Anterior cingulate cortex (tissue), 58 donors: Measurements from ENCODE around the gene CA10.
A peak's percentile ranks its signal among the peaks of the same experiment; 100 is the strongest.

Experiments
- DNase-seq, 58 donors: peaks; one replicate each; lab custom pipeline; 2025; lab: John Stamatoyannopoulos, UW

CA10 gene

DNA sequence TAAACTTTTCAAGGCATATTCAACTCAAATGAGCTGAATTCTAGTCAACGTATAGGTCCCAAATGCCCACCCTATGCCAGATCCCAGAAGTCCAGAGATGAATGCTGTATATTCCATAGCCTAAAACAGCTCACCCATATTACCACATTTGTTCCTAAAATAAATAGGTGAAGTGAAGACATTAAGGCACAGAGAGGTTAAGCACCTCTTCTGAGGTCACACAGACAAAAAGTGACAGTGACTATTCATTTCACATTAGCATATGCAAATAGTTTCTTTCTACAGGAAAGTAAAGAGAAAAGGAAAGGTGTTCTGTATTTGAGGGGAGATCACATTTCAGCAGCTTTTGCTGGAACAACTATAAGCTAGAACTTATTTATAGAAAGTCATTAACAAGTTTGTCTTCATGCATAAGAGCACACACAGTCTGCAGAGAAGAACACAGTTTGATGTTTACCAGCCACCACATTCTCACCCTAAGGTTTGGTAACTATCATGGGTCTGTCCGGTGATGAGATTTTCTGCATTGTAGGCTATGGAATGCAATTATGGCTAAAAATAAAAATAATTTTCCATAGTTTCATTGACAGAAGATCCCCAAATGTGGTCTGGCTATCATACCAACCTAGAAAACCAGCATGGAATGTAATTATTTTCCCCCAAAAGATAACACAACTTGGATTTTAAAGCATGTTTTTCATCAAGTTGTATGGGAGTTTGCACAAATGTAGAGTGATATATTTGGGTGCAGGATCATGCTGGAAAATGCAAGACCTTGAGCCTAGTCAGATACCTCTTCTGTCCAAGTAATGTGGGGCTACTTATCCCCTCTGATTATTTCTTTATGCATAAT is 496.1 kb downstream of the CA10 start:
- no peak for DNase-seq

GRCh38 chr17:51661403-51661802 is 497.1 kb downstream of the CA10 start:
- no peak for DNase-seq

- DNase-seq: no peak
Measured at GRCh38 chr17:51660266-51660665, 498.2 kb downstream of the CA10 start.

GRCh38 chr17:51657224-51657623 is 501.3 kb downstream of the CA10 start:
- DNase-seq: no peak

GRCh38 chr17:51653878-51654277 is 504.6 kb downstream of the CA10 start:
- DNase-seq: peak in 12 of 58 donors; percentile 5 to 29 (median 10)

GRCh38 chr17:51652529-51652928 is 506.0 kb downstream of the CA10 start:
- DNase-seq: no peak

DNA sequence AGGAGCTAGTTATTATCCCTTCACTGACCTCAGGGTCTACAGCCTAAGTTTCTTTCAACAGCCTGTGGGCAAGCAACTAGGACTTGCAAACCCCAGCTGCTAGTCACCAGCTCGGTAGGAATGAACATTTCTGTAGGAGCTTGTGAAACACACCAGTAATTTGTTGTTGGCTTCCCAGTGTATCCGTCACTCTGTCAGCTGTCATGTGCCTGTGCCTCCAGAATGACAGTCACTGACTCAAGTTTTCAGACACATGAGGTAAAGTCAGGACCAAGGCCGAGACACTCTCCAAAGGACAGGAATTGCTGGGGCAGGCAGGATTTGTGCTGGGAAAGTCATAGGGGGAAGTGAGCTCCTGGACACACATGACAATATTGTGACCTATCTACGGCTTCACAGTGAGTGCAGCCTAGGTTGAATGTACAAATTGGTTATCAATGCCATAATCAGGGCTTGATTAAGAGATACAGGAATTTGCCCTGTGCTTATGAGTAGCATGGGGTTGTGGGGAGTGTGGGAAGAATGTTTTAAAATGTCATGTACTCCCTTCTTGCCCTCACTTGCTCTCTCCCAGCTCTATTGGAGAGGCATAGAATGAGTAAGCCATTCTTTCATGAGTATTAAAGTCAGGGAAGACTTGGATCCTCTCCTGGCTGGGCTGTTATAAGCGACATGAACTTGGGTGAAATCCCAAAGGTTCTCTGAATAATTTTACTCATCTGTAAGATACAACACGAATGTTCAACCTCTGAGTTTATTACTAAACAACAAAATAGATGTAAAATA is 506.8 kb downstream of the CA10 start:
- DNase-seq: peak in 1 of 58 donors; percentile 3

DNA sequence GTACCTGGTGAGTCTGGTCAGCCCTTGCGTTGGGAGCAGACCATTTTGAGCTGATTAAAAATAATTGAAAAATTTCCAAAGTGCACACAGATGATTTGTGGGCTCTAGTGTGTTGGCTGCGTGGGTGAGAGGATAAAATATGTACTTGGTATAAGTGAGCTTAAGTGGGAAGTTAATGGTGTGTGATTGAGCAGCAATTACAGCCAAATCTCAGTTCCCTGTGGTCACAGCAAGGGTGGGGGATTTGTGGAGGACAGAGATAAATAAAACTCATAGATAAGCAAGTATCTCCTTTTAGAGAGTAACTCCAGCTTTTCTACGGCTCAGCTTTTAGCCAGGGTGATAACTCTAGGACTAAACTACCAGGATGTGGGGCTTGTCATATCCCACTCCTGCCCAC is 507.7 kb downstream of the CA10 start:
- no peak for DNase-seq

GRCh38 chr17:51650202-51650601 is 508.3 kb downstream of the CA10 start:
- DNase-seq: no peak

- DNase-seq: no peak
Measured at GRCh38 chr17:51647826-51648225, 510.7 kb downstream of the CA10 start.

DNA sequence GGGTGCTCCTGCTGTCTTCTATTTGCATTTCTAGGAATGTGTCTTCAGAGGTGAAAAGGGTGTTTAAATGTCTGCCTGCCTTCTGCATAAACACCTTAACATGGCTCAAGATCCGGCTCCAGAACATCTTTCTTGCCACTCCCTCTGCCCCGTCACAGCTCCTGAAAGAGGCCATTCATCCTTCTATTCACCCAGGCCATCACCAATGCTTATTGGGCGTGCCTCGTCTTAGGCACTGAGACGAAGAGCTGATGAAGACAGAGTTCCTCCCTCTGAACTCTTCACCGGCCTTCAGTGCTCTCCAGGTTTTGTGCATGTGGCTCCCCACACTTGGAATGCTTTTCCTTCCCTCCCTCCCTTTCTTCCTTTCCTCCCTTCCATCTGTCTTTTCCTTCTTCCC is 511.4 kb downstream of the CA10 start:
- DNase-seq: no peak

DNA sequence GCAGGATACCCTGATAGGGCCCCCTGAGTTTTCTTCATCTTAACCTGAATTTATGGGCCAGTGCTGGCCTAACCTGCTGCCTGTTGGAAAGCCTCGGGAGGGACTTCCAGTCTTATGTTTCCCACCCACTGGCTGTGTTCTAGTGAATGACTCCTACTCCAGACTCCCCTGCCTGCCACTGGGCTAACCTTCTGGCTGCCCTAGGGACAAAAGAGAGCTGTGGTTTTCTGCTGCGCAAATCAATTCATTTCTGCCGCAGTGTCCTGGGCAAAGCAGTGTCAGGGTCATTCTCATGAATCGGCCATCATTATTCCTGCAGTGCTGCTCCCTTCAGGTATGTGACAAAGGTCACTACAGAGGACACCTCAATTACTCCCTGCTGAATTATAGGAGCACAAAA is 512.0 kb downstream of the CA10 start:
- DNase-seq: no peak

- no peak for DNase-seq
Measured at GRCh38 chr17:51645056-51645455, 513.5 kb downstream of the CA10 start.

DNA sequence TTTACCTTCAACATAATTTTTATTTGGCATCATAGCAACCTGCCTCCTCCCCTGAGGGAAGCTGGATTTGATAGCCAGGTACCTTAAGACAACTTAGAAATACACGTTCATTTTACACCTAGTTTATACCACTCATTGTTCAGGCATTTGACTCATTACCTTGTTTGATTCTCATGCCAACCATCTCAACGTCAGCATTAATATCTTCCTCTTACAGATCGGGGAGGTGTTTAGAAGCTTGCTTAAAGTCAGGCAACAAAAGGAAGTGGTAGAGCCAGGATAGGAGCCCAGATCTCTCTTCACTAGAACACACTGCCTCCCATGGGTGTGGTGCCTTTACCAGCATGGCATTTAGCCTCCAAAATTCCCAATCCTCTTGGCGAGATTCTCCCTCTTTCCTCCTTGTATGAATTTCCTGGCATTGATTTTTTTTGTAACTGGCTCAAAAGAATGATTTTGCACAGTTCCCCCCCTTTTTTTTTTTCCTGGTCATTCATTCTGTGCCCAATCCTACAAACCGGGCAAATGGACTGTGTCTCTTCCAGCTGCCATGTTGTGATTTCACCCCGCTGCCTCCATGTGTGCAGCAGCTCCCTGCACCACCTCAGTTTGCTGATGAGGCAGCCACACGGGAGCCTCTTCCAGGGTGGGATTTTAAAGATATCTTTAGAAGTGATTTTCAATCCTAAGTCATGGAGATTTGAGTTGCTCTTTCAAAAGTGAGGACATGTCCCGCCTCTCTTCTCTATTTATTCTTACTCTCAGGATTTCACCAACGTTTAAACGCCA is 514.6 kb downstream of the CA10 start:
- no peak for DNase-seq

GRCh38 chr17:51642029-51642428 is 516.5 kb downstream of the CA10 start:
- peak in 1 of 58 donors; percentile 3 for DNase-seq

GRCh38 chr17:51640108-51640622 is 518.3 kb downstream of the CA10 start:
- no peak for DNase-seq

GRCh38 chr17:51638971-51639370 is 519.5 kb downstream of the CA10 start:
- no peak for DNase-seq

GRCh38 chr17:51636291-51636690 is 522.2 kb downstream of the CA10 start:
- DNase-seq: no peak

- DNase-seq: no peak
Measured at GRCh38 chr17:51630101-51630671, 528.3 kb downstream of the CA10 start.

DNA sequence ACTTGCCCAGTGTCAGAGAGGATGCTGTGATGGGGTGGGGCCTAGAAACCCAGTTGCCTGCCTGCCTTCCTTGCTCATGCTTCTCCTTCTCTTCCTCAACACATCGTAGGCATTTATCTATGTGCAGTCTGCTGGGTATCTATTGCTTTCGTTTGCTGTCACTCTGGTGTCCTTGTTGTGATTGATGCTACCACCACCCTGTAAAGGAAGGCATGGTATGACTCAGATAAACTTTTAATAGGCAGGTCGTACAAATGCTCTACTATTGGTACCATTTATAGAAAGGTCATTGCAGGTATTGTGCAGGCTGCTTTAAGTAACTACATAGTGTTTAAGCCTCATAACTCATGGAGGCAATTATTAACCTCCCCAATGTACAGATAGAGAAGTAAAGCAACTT is 529.3 kb downstream of the CA10 start:
- no peak for DNase-seq
